MM.1S (cell line): Measurements from ENCODE around the gene HOXA6.

Experiments used
- DNase-seq: peaks from one replicate; pipeline ENCODE4 v3.0.0-alpha.2; 2015
- H2AFZ ChIP-seq: fragments of 300-600 bp; sonication (generic); 2 replicates; pipeline ENCODE4 v1.6.0; 2016; ENCODE audit warnings: antibody characterized with exemption, low read length
- H3F3A ChIP-seq: fragments of 300-600 bp; sonication (generic); 2 replicates; pipeline ENCODE4 v1.6.1; 2016; ENCODE audit warnings: mild to moderate bottlenecking, antibody characterized with exemption, low read length, moderate library complexity, mixed read lengths; ENCODE audit not compliant: insufficient read depth
- H3K27ac ChIP-seq: fragments of 300-600 bp; sonication (generic); 2 replicates; pipeline ENCODE4 v1.5.1; 2016; ENCODE audit warnings: mild to moderate bottlenecking, low read length
- H3K27me3 ChIP-seq: fragments of 300-600 bp; sonication (generic); replicated peaks from 2 replicates; pipeline ENCODE4 v1.6.0; 2016; ENCODE audit warnings: low read length; ENCODE audit not compliant: insufficient read depth
- H3K36me3 ChIP-seq: fragments of 300-600 bp; sonication (generic); replicated peaks from 2 replicates; pipeline ENCODE4 v1.6.1; 2016; ENCODE audit warnings: mild to moderate bottlenecking, low read length, mixed read lengths; ENCODE audit not compliant: insufficient read depth
- H3K4me1 ChIP-seq: fragments of 300-600 bp; sonication (generic); 2 replicates; pipeline ENCODE4 v1.6.1; 2016; ENCODE audit warnings: low read length, mixed read lengths
- H3K4me2 ChIP-seq: fragments of 300-600 bp; sonication (generic); 2 replicates; pipeline ENCODE4 v1.6.0; 2016; ENCODE audit warnings: low read depth, low read length
- H3K4me3 ChIP-seq: fragments of 300-600 bp; sonication (generic); 2 replicates; pipeline ENCODE4 v1.5.1; 2016; ENCODE audit warnings: low read length, mixed read lengths
- H3K79me2 ChIP-seq: fragments of 300-600 bp; sonication (generic); 2 replicates; pipeline ENCODE4 v1.6.1; 2016; ENCODE audit warnings: mixed run types, low read length, mixed read lengths
- H3K9ac ChIP-seq: fragments of 300-600 bp; sonication (generic); 2 replicates; pipeline ENCODE4 v1.6.1; 2016; ENCODE audit warnings: low read length, mixed read lengths
- H3K9me2 ChIP-seq: fragments of 300-600 bp; sonication (generic); replicated peaks from 2 replicates; pipeline ENCODE4 v1.6.1; 2016; ENCODE audit warnings: mild to moderate bottlenecking, low read length, mixed read lengths; ENCODE audit not compliant: insufficient read depth
- H3K9me3 ChIP-seq: fragments of 300-600 bp; sonication (generic); replicated peaks from 2 replicates; pipeline ENCODE4 v1.6.1; 2016; ENCODE audit warnings: mild to moderate bottlenecking, low read length, mixed read lengths; ENCODE audit not compliant: insufficient read depth
- H4K20me1 ChIP-seq: fragments of 300-600 bp; sonication (generic); 2 replicates; pipeline ENCODE4 v1.6.1; 2016; ENCODE audit warnings: mild to moderate bottlenecking, low read length, moderate library complexity, mixed read lengths; ENCODE audit not compliant: insufficient read depth
- EZH2 ChIP-seq: fragments of 300-600 bp; sonication (generic); optimal IDR thresholded peaks from 2 replicates; pipeline ENCODE3; 2017; ENCODE audit warnings: low read depth, mild to moderate bottlenecking, antibody characterized with exemption, low read length, mixed read lengths
- EZH2phosphoT487 ChIP-seq: fragments of 300-600 bp; sonication (generic); IDR thresholded peaks from 2 replicates; pipeline ENCODE4 v1.6.1; 2018; ENCODE audit warnings: antibody characterized with exemption, low read length
- TF ChIP-seq, protein P1 (sequence below): fragments of 300-600 bp; sonication (generic); IDR thresholded peaks from 2 replicates; pipeline ENCODE4 v1.5.1; 2016; ENCODE audit warnings: antibody characterized with exemption, low read length, mixed read lengths

The HOXA6 gene

DNA sequence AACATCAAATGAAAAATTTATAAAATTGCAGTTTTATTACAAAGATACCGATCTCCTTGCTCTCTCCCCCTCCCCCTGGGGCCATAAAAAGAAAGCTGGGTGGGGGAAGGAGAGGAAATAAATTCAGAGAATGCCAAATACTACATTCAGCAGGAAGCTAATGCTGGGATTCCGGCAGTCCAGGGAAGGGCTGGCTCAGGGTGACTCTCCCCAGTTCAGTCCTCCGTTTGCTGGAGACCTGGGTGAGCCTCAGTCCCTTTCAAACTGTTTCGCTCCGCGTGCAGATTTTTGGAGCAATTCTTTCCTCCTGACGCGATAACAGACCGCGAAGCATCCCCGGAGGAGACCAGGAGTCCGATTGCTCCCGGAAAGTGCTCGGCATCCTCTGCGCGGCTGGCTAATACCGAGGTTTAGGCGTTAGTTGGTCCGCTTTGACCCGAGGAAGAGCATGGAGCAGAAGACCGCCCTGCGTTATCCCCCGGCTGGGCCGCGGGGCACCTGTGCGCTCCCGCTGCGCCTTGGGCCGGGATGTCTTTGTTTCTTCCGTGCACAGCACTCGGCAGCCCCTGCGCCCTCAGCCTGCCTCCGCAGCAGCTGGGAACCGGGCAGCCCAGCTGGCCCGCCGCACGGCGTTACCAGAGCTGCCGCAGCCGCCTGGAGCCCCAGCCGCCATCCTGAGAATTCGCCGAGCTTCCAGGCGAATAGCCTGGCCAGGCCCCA is 41.2 kb downstream of the HOXA6 start:
- Histone ChIP-seq H2AFZ (no peak overlapping the region), H3K4me2 (no peak overlapping the region), H3K27me3 (peaks cover 44% of the 10 kb centered on the region), H3K79me2 (no peaks in the 10 kb centered on the region), H3K9ac (no peak overlapping the region), H3F3A (no peaks in the 10 kb centered on the region), H3K9me3 (no peaks in the 10 kb centered on the region), H3K4me1 (no peaks in the 10 kb centered on the region), H3K36me3 (no peaks in the 10 kb centered on the region), H4K20me1 (no peaks in the 10 kb centered on the region), H3K9me2 (no peaks in the 10 kb centered on the region), H3K27ac (no peak overlapping the region), H3K4me3 (no peak overlapping the region)
- TF ChIP-seq, protein P1, sequence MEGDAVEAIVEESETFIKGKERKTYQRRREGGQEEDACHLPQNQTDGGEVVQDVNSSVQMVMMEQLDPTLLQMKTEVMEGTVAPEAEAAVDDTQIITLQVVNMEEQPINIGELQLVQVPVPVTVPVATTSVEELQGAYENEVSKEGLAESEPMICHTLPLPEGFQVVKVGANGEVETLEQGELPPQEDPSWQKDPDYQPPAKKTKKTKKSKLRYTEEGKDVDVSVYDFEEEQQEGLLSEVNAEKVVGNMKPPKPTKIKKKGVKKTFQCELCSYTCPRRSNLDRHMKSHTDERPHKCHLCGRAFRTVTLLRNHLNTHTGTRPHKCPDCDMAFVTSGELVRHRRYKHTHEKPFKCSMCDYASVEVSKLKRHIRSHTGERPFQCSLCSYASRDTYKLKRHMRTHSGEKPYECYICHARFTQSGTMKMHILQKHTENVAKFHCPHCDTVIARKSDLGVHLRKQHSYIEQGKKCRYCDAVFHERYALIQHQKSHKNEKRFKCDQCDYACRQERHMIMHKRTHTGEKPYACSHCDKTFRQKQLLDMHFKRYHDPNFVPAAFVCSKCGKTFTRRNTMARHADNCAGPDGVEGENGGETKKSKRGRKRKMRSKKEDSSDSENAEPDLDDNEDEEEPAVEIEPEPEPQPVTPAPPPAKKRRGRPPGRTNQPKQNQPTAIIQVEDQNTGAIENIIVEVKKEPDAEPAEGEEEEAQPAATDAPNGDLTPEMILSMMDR = no peak
- TF ChIP-seq EZH2phosphoT487 = no peak
- no peak for DNase-seq

DNA sequence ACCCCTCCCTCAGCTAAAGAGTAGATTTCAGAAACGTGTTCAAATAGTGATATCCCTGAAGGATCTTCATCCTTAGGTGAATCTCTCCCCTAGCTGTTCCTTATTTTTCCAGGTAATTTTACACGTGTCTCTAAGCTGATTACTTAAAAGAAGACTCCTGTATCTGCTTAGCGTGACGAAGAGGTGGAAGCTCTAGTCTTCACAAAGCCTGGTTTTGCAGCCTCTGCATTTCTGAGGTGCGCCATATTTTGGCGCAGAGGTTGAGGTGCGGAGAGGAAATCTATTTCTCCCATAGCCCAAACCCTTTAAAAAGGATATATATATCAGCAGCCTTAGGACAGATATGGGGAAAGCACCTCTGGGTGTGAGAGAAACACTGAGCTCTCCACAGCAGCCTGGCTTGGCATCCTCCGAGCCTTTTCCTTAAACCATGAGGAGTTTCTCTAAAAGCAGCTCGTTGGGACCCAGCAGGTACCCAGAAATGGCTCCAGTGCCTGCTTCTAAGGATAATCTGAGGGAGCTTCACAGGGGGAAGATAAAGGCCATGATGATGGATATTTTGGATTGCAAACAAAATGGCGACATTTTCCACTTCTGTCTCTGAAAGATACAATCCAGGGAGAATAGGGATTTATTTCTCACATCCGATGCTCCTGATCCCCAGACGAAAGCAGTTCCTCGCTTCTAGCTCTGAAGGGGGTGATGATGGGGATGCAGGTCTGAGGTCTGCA is 42.1 kb downstream of the HOXA6 start:
- H3K27me3 ChIP-seq = peaks cover 44% of the 10 kb centered on the region
- no peak overlapping the region for H2AFZ ChIP-seq
- no peak overlapping the region for H3K9ac ChIP-seq
- no peaks in the 10 kb centered on the region for H3K79me2 ChIP-seq
- no peak overlapping the region for H3K4me2 ChIP-seq
- no peaks in the 10 kb centered on the region for H3K9me2 ChIP-seq
- no peak for DNase-seq
- H4K20me1 ChIP-seq = no peaks in the 10 kb centered on the region
- H3K4me3 ChIP-seq = no peak overlapping the region
- no peaks in the 10 kb centered on the region for H3K36me3 ChIP-seq
- H3K9me3 ChIP-seq = no peaks in the 10 kb centered on the region
- no peaks in the 10 kb centered on the region for H3F3A ChIP-seq
- no peaks in the 10 kb centered on the region for H3K4me1 ChIP-seq
- TF ChIP-seq, protein P1 = no peak
- TF ChIP-seq EZH2 (no peak), EZH2phosphoT487 (no peak)
- no peak overlapping the region for H3K27ac ChIP-seq

DNA sequence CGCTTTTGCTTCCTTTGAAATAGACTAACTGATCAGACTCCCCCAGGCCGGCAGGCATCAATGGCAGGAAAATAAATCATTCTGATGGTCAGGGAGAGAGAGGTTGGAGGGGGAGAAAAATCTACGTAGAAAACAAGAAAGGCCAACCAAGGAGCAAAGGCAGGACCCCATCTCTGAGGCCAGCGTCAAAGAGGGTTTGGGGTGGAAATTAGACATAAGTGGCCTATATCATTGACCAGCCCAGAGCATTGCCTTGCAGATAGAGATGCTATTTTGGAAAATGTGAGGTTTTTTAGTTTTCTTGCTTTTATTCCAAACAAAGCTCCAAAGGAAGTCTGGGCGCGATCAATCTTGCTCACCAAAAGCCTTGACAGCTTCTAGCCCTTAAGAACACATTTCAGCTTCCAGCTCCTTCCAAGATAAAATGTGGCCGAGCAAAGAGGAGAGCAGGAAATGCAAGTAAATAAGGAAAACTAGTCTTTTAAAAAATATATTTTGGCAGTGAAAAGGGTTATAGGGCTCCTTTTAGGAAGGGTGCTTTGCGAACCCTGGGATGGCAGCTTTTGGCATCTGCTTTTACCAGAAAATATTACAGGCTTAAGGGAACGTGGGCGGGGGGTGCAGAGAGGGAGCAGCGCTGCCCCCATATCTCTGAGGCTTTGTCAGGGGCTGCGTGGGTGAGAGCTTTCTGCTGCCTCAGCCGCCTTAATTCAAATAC is 43.1 kb downstream of the HOXA6 start:
- no peaks in the 10 kb centered on the region for H3K36me3 ChIP-seq
- H3K27ac ChIP-seq = no peak overlapping the region
- no peaks in the 10 kb centered on the region for H3F3A ChIP-seq
- no peak overlapping the region for H2AFZ ChIP-seq
- H3K9me2 ChIP-seq = no peaks in the 10 kb centered on the region
- H3K4me1 ChIP-seq = no peaks in the 10 kb centered on the region
- TF ChIP-seq EZH2phosphoT487 (no peak), EZH2 (no peak)
- TF ChIP-seq, protein P1 = no peak
- no peak overlapping the region for H3K4me2 ChIP-seq
- peaks cover 44% of the 10 kb centered on the region for H3K27me3 ChIP-seq
- no peak for DNase-seq
- no peak overlapping the region for H3K9ac ChIP-seq
- H3K4me3 ChIP-seq = no peak overlapping the region
- no peaks in the 10 kb centered on the region for H3K9me3 ChIP-seq
- no peaks in the 10 kb centered on the region for H3K79me2 ChIP-seq
- H4K20me1 ChIP-seq = no peaks in the 10 kb centered on the region
